Measurements from ENCODE around the gene ARHGAP28. TPM values are rescaled to one million over a fixed set of nuclear protein-coding genes. Genes with fewer than 3 reads are reported as not detected.

ARHGAP28 gene
- total RNA-seq, 1 donor from 2014 or later = not detected

- DNase-seq = no peak
- ATAC-seq (ENCODE audit: low read depth) = no peak
- Mint-ChIP-seq H3K27ac (no peak overlapping the region), H3K27me3 (no peaks in the 10 kb centered on the region), H3K9me3 (peaks cover 4% of the 10 kb centered on the region), H3K4me3 (no peak overlapping the region), H3K4me1 (no peaks in the 10 kb centered on the region), H3K36me3 (ENCODE audit: low read depth) (no peaks in the 10 kb centered on the region)
- ChIA-PET CTCF (no interaction called here), POLR2A (no interaction called here)
- intact Hi-C loops (cut with micrococcal nuclease) = no loop called here
- no peak for TF ChIP-seq CTCF (IDR thresholded peaks at IDR 0.05)
These were observed 127.8 kb downstream of the ARHGAP28 start for GRCh38 chr18:6857300-6857699.

GRCh38 chr18:6859676-6860422 lies 130.3 kb downstream of the ARHGAP28 start:
- intact Hi-C loops (cut with micrococcal nuclease) = no loop called here
- H3K9me3 Mint-ChIP-seq = no peaks in the 10 kb centered on the region
- TF ChIP-seq CTCF (IDR thresholded peaks at IDR 0.05) = no peak
- no peaks in the 10 kb centered on the region for H3K4me1 Mint-ChIP-seq
- no peak overlapping the region for H3K4me3 Mint-ChIP-seq
- no peak overlapping the region for H3K27ac Mint-ChIP-seq
- ChIA-PET POLR2A (no interaction called here), CTCF (no interaction called here)
- ATAC-seq (ENCODE audit: low read depth) (no peak), DNase-seq (no peak)
- no peaks in the 10 kb centered on the region for H3K27me3 Mint-ChIP-seq
- no peaks in the 10 kb centered on the region for H3K36me3 Mint-ChIP-seq (ENCODE audit: low read depth)

GRCh38 chr18:6860804-6861448 lies 131.4 kb downstream of the ARHGAP28 start:
- Mint-ChIP-seq H3K36me3 (ENCODE audit: low read depth) (no peaks in the 10 kb centered on the region), H3K9me3 (no peaks in the 10 kb centered on the region), H3K4me1 (no peaks in the 10 kb centered on the region), H3K27me3 (no peaks in the 10 kb centered on the region), H3K4me3 (no peak overlapping the region), H3K27ac (no peak overlapping the region)
- ATAC-seq (ENCODE audit: low read depth) = no peak
- intact Hi-C loops (cut with micrococcal nuclease) = no loop called here
- ChIA-PET CTCF (no interaction called here), POLR2A (no interaction called here)
- TF ChIP-seq CTCF (IDR thresholded peaks at IDR 0.05) = no peak
- no peak for DNase-seq

- ChIA-PET POLR2A (no interaction called here), CTCF (no interaction called here)
- TF ChIP-seq CTCF (IDR thresholded peaks at IDR 0.05) = no peak
- DNase-seq = no peak
- Mint-ChIP-seq H3K36me3 (ENCODE audit: low read depth) (no peaks in the 10 kb centered on the region), H3K4me3 (no peak overlapping the region), H3K9me3 (no peaks in the 10 kb centered on the region), H3K27me3 (no peaks in the 10 kb centered on the region), H3K27ac (no peak overlapping the region), H3K4me1 (no peaks in the 10 kb centered on the region)
- intact Hi-C loops (cut with micrococcal nuclease) = no loop called here
- ATAC-seq (ENCODE audit: low read depth) = no peak
These were observed 135.7 kb downstream of the ARHGAP28 start for GRCh38 chr18:6865251-6865650.

- Mint-ChIP-seq H3K27me3 (no peaks in the 10 kb centered on the region), H3K4me1 (no peaks in the 10 kb centered on the region), H3K4me3 (no peak overlapping the region), H3K9me3 (no peaks in the 10 kb centered on the region), H3K27ac (no peak overlapping the region), H3K36me3 (ENCODE audit: low read depth) (no peaks in the 10 kb centered on the region)
- ChIA-PET CTCF (no interaction called here), POLR2A (no interaction called here)
- intact Hi-C loops (cut with micrococcal nuclease) = no loop called here
- DNase-seq (no peak), ATAC-seq (ENCODE audit: low read depth) (no peak)
- TF ChIP-seq CTCF (IDR thresholded peaks at IDR 0.05) = no peak
These were observed 137.1 kb downstream of the ARHGAP28 start for GRCh38 chr18:6866552-6867085.
